Neural progenitor cell (in vitro differentiated cells): ENCODE data around the gene SPTLC1. TPM values are rescaled to one million over a fixed set of nuclear protein-coding genes. Genes with fewer than 3 reads are reported as not detected.

ENCODE experiments used
- DNase-seq: peaks from one replicate; pipeline ENCODE4 v3.0.0-alpha.2; 2016; ENCODE audit warnings: low spot score
- H2AFZ ChIP-seq: fragments of 200-600 bp; sonication (generic); replicated peaks from 2 replicates; pipeline ENCODE4 v1.6.1; 2016; ENCODE audit warnings: antibody characterized with exemption
- H3F3A ChIP-seq: fragments of 200-600 bp; sonication (generic); 2 replicates; pipeline ENCODE4 v1.6.1; 2016; ENCODE audit warnings: antibody characterized with exemption, low read depth
- H3K27ac ChIP-seq: fragments of 200-600 bp; sonication (generic); 2 replicates; pipeline ENCODE4 v1.5.1; 2016; ENCODE audit warnings: mild to moderate bottlenecking
- H3K27me3 ChIP-seq: fragments of 200-600 bp; sonication (generic); 2 replicates; pipeline ENCODE4 v1.6.1; 2016; ENCODE audit warnings: mild to moderate bottlenecking, moderate library complexity
- H3K36me3 ChIP-seq: fragments of 200-600 bp; sonication (generic); 2 replicates; pipeline ENCODE4 v1.5.1; 2016
- H3K4me1 ChIP-seq: fragments of 200-600 bp; sonication (generic); 2 replicates; pipeline ENCODE4 v1.6.1; 2016; ENCODE audit warnings: mixed run types
- H3K4me2 ChIP-seq: fragments of 200-600 bp; sonication (generic); 2 replicates; pipeline ENCODE4 v1.6.1; 2016
- H3K4me3 ChIP-seq: fragments of 200-600 bp; sonication (generic); 2 replicates; pipeline ENCODE4 v1.5.1; 2016
- H3K79me2 ChIP-seq: fragments of 200-600 bp; sonication (generic); 2 replicates; pipeline ENCODE4 v1.6.1; 2016; ENCODE audit warnings: low read depth
- H3K9ac ChIP-seq: fragments of 200-600 bp; sonication (generic); 2 replicates; pipeline ENCODE4 v1.6.1; 2016
- H3K9me3 ChIP-seq: fragments of 200-600 bp; sonication (generic); 2 replicates; pipeline ENCODE4 v1.5.1; 2016; ENCODE audit warnings: low read depth
- H4K20me1 ChIP-seq: fragments of 200-600 bp; sonication (generic); 2 replicates; pipeline ENCODE4 v1.6.1; 2016; ENCODE audit warnings: low read depth
- H3K27ac Mint-ChIP-seq: 3 replicates; pipeline ENCODE4 v1.8.0; 2021; ENCODE audit warnings: mixed read lengths
- H3K27me3 Mint-ChIP-seq: 2 replicates; pipeline ENCODE4 v1.8.0; 2022; ENCODE audit warnings: low read depth, mild to moderate bottlenecking, inconsistent platforms, moderate library complexity, mixed read lengths; ENCODE audit not compliant: insufficient read depth
- H3K36me3 Mint-ChIP-seq: 3 replicates; pipeline ENCODE4 v1.8.0; 2021; ENCODE audit warnings: mixed read lengths
- H3K4me1 Mint-ChIP-seq: 3 replicates; pipeline ENCODE4 v1.8.0; 2021; ENCODE audit warnings: mixed read lengths
- H3K4me3 Mint-ChIP-seq: 3 replicates; pipeline ENCODE4 v1.8.0; 2021; ENCODE audit warnings: mild to moderate bottlenecking, moderate library complexity, mixed read lengths
- H3K9me3 Mint-ChIP-seq: 3 replicates; pipeline ENCODE4 v1.8.0; 2020; ENCODE audit warnings: mixed read lengths
- CTCF ChIP-seq: fragments of 200-600 bp; sonication (generic); IDR thresholded peaks from 2 replicates; pipeline ENCODE4 v1.5.1; 2017; ENCODE audit warnings: antibody characterized with exemption, mild to moderate bottlenecking
- EZH2 ChIP-seq: fragments of 200-600 bp; sonication (generic); IDR thresholded peaks from 2 replicates; pipeline ENCODE4 v1.6.1; 2017; ENCODE audit warnings: antibody characterized with exemption, mild to moderate bottlenecking, moderate library complexity
- EZH2phosphoT487 ChIP-seq: fragments of 200-600 bp; sonication (generic); IDR thresholded peaks from 2 replicates; pipeline ENCODE4 v1.6.1; 2017; ENCODE audit warnings: antibody characterized with exemption
- small RNA-seq: library from RNA; depleted of rRNA; stranded (forward); fragments of <200 nt; gene quantifications from one replicate; pipeline ENCODE3, GENCODE V24; 2015
- total RNA-seq: library from RNA; depleted of rRNA; stranded (reverse); fragments of >200 nt; gene quantifications from 2 replicates; pipeline ENCODE4 v1.2.3, GENCODE V29; 2015; ENCODE audit warnings: low replicate concordance

The SPTLC1 gene
- total RNA-seq, 1 donor from 2014 or later, result 119 TPM

DNA sequence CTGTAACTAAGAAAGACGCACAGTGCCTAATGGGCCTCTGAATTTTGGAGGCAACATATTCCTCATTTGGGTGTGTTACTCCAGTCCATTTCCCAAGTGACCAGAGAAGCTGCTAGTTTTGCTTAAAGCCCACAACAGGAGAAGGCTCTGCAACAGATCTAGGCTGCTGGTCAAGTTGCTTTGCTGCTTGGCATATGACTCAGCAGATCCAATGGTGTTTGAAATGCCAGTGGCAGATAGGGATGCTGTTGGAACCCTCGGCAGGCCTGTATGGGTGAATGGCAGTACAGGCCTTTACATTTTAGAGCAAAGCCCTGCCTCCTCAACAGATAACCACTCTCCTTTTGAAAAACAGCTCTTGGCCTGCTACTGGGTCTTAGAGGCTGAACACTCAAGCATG, 129.0 kb downstream of the SPTLC1 start:
- Histone ChIP-seq H3K36me3 (no peaks in the 10 kb centered on the region), H2AFZ (no peak overlapping the region), H3K9me3 (no peaks in the 10 kb centered on the region), H3K27ac (no peak overlapping the region), H4K20me1 (no peaks in the 10 kb centered on the region), H3K27me3 (no peaks in the 10 kb centered on the region), H3K4me2 (no peak overlapping the region), H3F3A (no peaks in the 10 kb centered on the region), H3K4me1 (no peaks in the 10 kb centered on the region), H3K4me3 (no peak overlapping the region), H3K79me2 (no peaks in the 10 kb centered on the region), H3K9ac (no peak overlapping the region)
- Mint-ChIP-seq H3K4me1 (no peaks in the 10 kb centered on the region), H3K27me3 (no peaks in the 10 kb centered on the region), H3K4me3 (no peak overlapping the region), H3K9me3 (peaks cover 14% of the 10 kb centered on the region), H3K27ac (no peak overlapping the region), H3K36me3 (peaks cover 2% of the 10 kb centered on the region)
- no peak for TF ChIP-seq EZH2phosphoT487
- no peak for TF ChIP-seq EZH2
- no peak for TF ChIP-seq CTCF
- DNase-seq, result no peak

GRCh38 chr9:91985692-91986091, 129.5 kb downstream of the SPTLC1 start:
- H3K27me3 Mint-ChIP-seq, result no peaks in the 10 kb centered on the region
- H3K27me3 ChIP-seq, result no peaks in the 10 kb centered on the region
- no peaks in the 10 kb centered on the region for H3K36me3 ChIP-seq
- H3K4me3 ChIP-seq, result no peak overlapping the region
- H3F3A ChIP-seq, result no peaks in the 10 kb centered on the region
- no peak overlapping the region for H3K9ac ChIP-seq
- H3K4me3 Mint-ChIP-seq, result no peak overlapping the region
- no peak for DNase-seq
- TF ChIP-seq EZH2, result no peak
- no peak for TF ChIP-seq EZH2phosphoT487
- no peak for TF ChIP-seq CTCF
- no peaks in the 10 kb centered on the region for H3K9me3 ChIP-seq
- no peak overlapping the region for H3K27ac ChIP-seq
- H3K79me2 ChIP-seq, result no peaks in the 10 kb centered on the region
- H3K27ac Mint-ChIP-seq, result no peak overlapping the region
- no peak overlapping the region for H2AFZ ChIP-seq
- H3K4me2 ChIP-seq, result no peak overlapping the region
- no peaks in the 10 kb centered on the region for H3K4me1 ChIP-seq
- no peaks in the 10 kb centered on the region for H3K4me1 Mint-ChIP-seq
- peaks cover 2% of the 10 kb centered on the region for H3K36me3 Mint-ChIP-seq
- H3K9me3 Mint-ChIP-seq, result peaks cover 18% of the 10 kb centered on the region
- no peaks in the 10 kb centered on the region for H4K20me1 ChIP-seq

Small RNA genes within 50 kb of the gene (small RNA-seq; reads per million reads assigned to genes)
- gene MTATP6P29 (not detected), gene MTND4LP7 (not detected)

Other genes with a start within 250 kb of the SPTLC1 start
- 20.1 and 32.7 TPM in 2 replicates for gene ROR2, start 165.2 kb downstream of the SPTLC1 start, total RNA-seq
- gene IARS1, start 178.3 kb upstream of the SPTLC1 start, total RNA-seq, result 180 and 260 TPM in 2 replicates
- 15.2 and 21.0 TPM in 2 replicates for gene NOL8, start 209.9 kb upstream of the SPTLC1 start, total RNA-seq
- gene CENPP, start 210.5 kb upstream of the SPTLC1 start, total RNA-seq, result 5.5 and 10.7 TPM in 2 replicates